ENCODE results near the gene RECQL5.

- TF ChIP-seq CTCF (IDR thresholded peaks at IDR 0.05 in 4 of 5, conservative IDR thresholded peaks at IDR 0.05 in 1 of 5) (no peak), POLR2A (IDR thresholded peaks at IDR 0.05) (no peak)
Measured at GRCh38 chr17:75611851-75612429, 55.0 kb downstream of the RECQL5 start.
